Muscle layer of duodenum (tissue), 2 donors: Measurements from ENCODE around the gene MICU1.

Experiments used
- H3K27ac ChIP-seq: one replicate; pipeline ENCODE4 v1.7.0; 2013; ENCODE audit warnings: mild to moderate bottlenecking, low read length
- H3K27me3 ChIP-seq: one replicate; pipeline ENCODE4 v1.7.0; 2013; ENCODE audit warnings: low read depth, mild to moderate bottlenecking, control low read depth, low read length
- H3K36me3 ChIP-seq, 2 donors: one replicate each; pipeline ENCODE4 v1.7.0; 2013; ENCODE audit warnings: low read length in 2 of 2, control low read depth in 1 of 2, mild to moderate bottlenecking in 1 of 2; ENCODE audit not compliant: insufficient read depth in 2 of 2, control insufficient read depth in 1 of 2
- H3K4me1 ChIP-seq, 2 donors: one replicate each; pipeline ENCODE4 v1.7.0; 2013; ENCODE audit warnings: low read length in 2 of 2, mild to moderate bottlenecking in 2 of 2, control low read depth in 1 of 2, moderate library complexity in 1 of 2; ENCODE audit not compliant: insufficient read depth in 2 of 2, control insufficient read depth in 1 of 2
- H3K4me3 ChIP-seq, 2 donors: one replicate each; pipeline ENCODE4 v1.7.0; 2013; ENCODE audit warnings: low read length in 2 of 2, low read depth in 1 of 2, mild to moderate bottlenecking in 1 of 2
- H3K9me3 ChIP-seq, 2 donors: one replicate each; pipeline ENCODE4 v1.7.0; 2013; ENCODE audit warnings: low read length in 2 of 2, control low read depth in 1 of 2, mild to moderate bottlenecking in 1 of 2; ENCODE audit not compliant: control insufficient read depth in 1 of 2
- donor health status: healthy.

Gene MICU1

GRCh38 chr10:72523062-72523461, 102.8 kb downstream of the MICU1 start:
- H3K9me3 ChIP-seq, result no peaks in the 10 kb centered on the region
- H3K4me3 ChIP-seq, result no peak overlapping the region

DNA sequence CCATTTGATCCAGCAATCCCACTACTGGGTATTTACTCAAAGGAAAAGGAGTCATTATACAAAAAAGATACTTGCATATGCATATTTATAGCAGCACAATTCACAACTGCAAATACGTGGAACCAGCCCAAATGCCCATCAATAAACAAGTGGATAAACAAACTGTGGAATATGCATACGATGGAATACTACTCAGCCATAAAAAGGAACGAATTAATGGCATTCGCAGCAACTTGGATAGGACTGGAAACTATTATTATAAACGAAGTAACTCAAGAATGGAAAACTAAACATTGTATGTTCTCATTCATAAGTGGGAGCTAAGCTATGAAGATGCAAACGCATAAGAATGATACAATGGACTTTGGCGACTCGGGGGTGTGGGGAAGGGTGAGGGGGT, 108.6 kb downstream of the MICU1 start:
- Histone ChIP-seq H3K9me3 (no peaks in the 10 kb centered on the region), H3K27ac (no peak overlapping the region), H3K4me1 (no peaks in the 10 kb centered on the region)

More at GRCh38 chr10:72523062-72523461, 102.8 kb downstream of the MICU1 start:
- no peaks in the 10 kb centered on the region for H3K27me3 ChIP-seq
- no peak overlapping the region for H3K27ac ChIP-seq
- H3K36me3 ChIP-seq, result no peaks in the 10 kb centered on the region
- H3K4me1 ChIP-seq, result no peaks in the 10 kb centered on the region

DNA sequence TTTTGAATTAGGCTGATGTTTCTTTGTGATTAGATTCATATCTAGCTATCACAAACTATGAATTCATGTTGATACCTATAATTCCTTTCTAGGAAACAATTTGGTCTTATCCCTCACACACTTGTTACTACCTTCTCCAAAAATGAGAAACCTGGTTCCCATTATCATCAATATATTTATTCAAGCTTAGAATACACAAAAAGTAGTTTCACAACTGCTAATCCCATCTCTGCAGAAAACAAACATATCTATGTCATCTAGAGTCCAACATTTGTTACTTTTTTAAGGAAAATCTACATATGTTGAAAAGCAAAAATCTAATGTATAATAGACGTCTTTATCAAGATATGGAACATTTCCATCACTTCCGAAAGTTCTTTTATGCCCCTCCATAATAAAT, 110.4 kb downstream of the MICU1 start:
- H3K36me3 ChIP-seq, result no peaks in the 10 kb centered on the region
- H3K9me3 ChIP-seq, result no peaks in the 10 kb centered on the region
- no peaks in the 10 kb centered on the region for H3K27me3 ChIP-seq
- H3K27ac ChIP-seq, result no peak overlapping the region
- H3K4me1 ChIP-seq, result no peaks in the 10 kb centered on the region
- H3K4me3 ChIP-seq, result no peak overlapping the region

More for the DNA sequence above, 108.6 kb downstream of the MICU1 start:
- no peak overlapping the region for H3K4me3 ChIP-seq
- H3K36me3 ChIP-seq, result no peaks in the 10 kb centered on the region
- no peaks in the 10 kb centered on the region for H3K27me3 ChIP-seq

DNA sequence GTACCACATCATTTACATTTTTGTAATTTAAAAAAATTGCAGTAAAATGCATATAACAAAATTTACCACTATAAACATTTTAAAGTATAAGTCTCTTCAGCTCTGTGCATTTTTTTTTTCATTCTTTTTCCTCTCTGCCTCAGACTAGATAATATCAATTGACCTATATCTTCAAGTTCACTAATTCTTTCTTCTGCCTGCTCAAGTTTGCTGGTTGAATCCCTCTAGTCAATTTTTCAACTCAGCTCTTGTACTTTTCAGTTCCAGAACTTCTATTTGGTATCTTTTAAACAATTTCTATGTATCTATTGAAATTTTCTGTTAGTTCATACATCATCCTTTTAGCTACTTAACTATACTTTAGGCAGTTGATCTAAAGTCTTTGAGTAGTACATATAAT, 112.0 kb downstream of the MICU1 start:
- Histone ChIP-seq H3K27me3 (no peaks in the 10 kb centered on the region), H3K4me1 (no peaks in the 10 kb centered on the region), H3K36me3 (no peaks in the 10 kb centered on the region), H3K9me3 (no peaks in the 10 kb centered on the region), H3K27ac (no peak overlapping the region), H3K4me3 (no peak overlapping the region)

DNA sequence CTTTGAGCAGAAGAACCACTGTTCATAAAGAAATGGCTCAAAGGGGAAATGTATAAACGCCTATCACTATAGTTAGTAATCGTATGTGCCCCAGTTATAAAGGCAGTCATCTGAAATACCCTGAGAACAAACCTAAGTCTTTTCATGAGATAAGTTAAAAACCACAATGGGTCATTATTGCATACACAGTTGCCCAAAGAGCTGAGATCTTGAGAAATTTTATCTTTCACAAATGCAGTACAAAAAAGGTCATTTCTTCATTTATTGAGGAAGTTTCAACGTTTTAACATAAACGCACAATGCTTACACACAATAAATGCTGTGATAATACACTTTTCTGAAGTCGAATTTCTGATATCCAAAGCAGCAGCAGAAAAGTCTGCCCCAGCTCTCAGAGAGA, 114.4 kb downstream of the MICU1 start:
- Histone ChIP-seq H3K4me1 (no peaks in the 10 kb centered on the region), H3K27ac (no peak overlapping the region), H3K27me3 (no peaks in the 10 kb centered on the region), H3K9me3 (no peaks in the 10 kb centered on the region), H3K4me3 (no peak overlapping the region), H3K36me3 (no peaks in the 10 kb centered on the region)

GRCh38 chr10:72509941-72510340, 115.9 kb downstream of the MICU1 start:
- Histone ChIP-seq H3K27me3 (no peaks in the 10 kb centered on the region), H3K27ac (no peak overlapping the region), H3K4me3 (no peak overlapping the region), H3K4me1 (no peaks in the 10 kb centered on the region), H3K36me3 (no peaks in the 10 kb centered on the region), H3K9me3 (no peaks in the 10 kb centered on the region)

DNA sequence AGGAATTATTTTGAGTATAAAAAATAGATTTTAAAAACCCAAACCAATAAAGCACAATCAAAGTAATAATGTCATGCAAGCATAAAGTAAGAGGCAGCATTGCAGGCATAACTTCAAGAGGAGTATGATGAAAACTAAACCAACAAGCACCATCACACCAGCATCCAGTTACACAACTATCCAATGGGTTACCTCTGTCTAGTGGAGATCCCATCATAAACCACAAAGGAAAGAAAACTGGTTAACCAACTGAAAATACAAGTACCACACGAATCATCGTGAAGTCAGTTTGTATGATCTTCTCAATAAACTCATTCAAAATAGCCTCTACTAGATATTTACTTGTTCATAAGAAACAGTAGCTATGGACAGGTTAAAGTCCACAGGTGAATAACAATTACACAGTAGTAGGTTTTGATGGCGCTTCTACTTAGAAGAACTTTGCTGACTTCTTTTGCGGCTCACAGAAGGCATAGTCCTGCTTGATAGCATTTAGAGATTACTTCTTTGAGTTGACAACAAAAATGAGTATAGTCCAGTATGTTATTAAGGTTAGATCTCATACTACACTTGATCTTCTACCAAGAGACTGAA, 116.6 kb downstream of the MICU1 start:
- Histone ChIP-seq H3K27ac (no peak overlapping the region), H3K4me3 (no peak overlapping the region), H3K36me3 (no peaks in the 10 kb centered on the region), H3K27me3 (no peaks in the 10 kb centered on the region), H3K4me1 (no peaks in the 10 kb centered on the region), H3K9me3 (no peaks in the 10 kb centered on the region)

- Histone ChIP-seq H3K4me3 (no peak overlapping the region), H3K27ac (no peak overlapping the region), H3K4me1 (peaks cover 0 to 3% of the 10 kb centered on the region in 2 donors), H3K27me3 (no peaks in the 10 kb centered on the region), H3K36me3 (no peaks in the 10 kb centered on the region), H3K9me3 (no peaks in the 10 kb centered on the region)
These were observed 117.8 kb downstream of the MICU1 start for GRCh38 chr10:72508033-72508432.

GRCh38 chr10:72506474-72506873, 119.4 kb downstream of the MICU1 start:
- Histone ChIP-seq H3K27me3 (no peaks in the 10 kb centered on the region), H3K27ac (no peak overlapping the region), H3K36me3 (no peaks in the 10 kb centered on the region), H3K9me3 (no peaks in the 10 kb centered on the region), H3K4me1 (peaks cover 0 to 7% of the 10 kb centered on the region in 2 donors), H3K4me3 (no peak overlapping the region)

GRCh38 chr10:72505435-72505834, 120.4 kb downstream of the MICU1 start:
- Histone ChIP-seq H3K27ac (no peak overlapping the region), H3K4me1 (peaks cover 0 to 7% of the 10 kb centered on the region in 2 donors), H3K36me3 (no peaks in the 10 kb centered on the region)

GRCh38 chr10:72503694-72504438, 122.0 kb downstream of the MICU1 start:
- Histone ChIP-seq H3K4me3 (no peak overlapping the region), H3K27me3 (no peaks in the 10 kb centered on the region), H3K27ac (no peak overlapping the region), H3K36me3 (no peaks in the 10 kb centered on the region), H3K4me1 (peaks cover 0 to 7% of the 10 kb centered on the region in 2 donors), H3K9me3 (no peaks in the 10 kb centered on the region)

More at GRCh38 chr10:72505435-72505834, 120.4 kb downstream of the MICU1 start:
- H3K4me3 ChIP-seq, result no peak overlapping the region
- no peaks in the 10 kb centered on the region for H3K27me3 ChIP-seq
- no peaks in the 10 kb centered on the region for H3K9me3 ChIP-seq
